IPS-15b (cell line): ENCODE data around the gene WDPCP.

Source experiments
- H3K27me3 ChIP-seq: one replicate; pipeline ENCODE4 v1.6.1; 2013; ENCODE audit warnings: low read length; ENCODE audit not compliant: control insufficient read depth, insufficient read depth
- H3K36me3 ChIP-seq: one replicate; pipeline ENCODE4 v1.6.1; 2013; ENCODE audit warnings: low read length; ENCODE audit not compliant: control insufficient read depth, insufficient read depth
- H3K4me1 ChIP-seq: one replicate; pipeline ENCODE4 v1.6.1; 2013; ENCODE audit warnings: mild to moderate bottlenecking, low read length; ENCODE audit not compliant: control insufficient read depth, insufficient read depth
- H3K4me3 ChIP-seq: one replicate; pipeline ENCODE4 v1.5.1; 2013; ENCODE audit warnings: low read depth, low read length
- H3K9ac ChIP-seq: one replicate; pipeline ENCODE4 v1.6.1; 2013; ENCODE audit warnings: low read depth, mild to moderate bottlenecking, low read length
- H3K9me3 ChIP-seq: one replicate; pipeline ENCODE4 v1.6.1; 2013; ENCODE audit warnings: mild to moderate bottlenecking, low read length; ENCODE audit not compliant: control insufficient read depth, insufficient read depth

WDPCP gene

DNA sequence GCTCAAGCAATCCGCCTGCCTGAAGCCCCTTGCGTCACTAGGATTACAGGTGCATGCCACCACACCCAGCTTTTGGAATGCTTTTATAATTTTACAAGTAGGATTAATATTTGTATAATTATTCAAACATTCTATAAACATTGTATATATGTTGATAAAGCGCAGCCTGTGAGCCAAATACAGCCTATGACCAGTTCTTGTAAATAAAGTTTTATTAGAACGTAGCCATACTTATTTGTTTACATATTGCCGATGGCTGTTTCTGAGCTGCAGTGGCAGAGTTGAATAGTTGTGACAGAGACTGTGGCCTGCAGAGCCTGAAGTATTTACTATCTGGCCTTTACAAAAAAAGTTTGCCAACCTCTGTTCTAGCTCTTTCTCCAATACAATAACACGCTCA lies 305.0 kb downstream of the WDPCP start:
- no peak overlapping the region for H3K9ac ChIP-seq
- no peaks in the 10 kb centered on the region for H3K4me1 ChIP-seq
- no peak overlapping the region for H3K4me3 ChIP-seq
- no peaks in the 10 kb centered on the region for H3K9me3 ChIP-seq
- no peaks in the 10 kb centered on the region for H3K27me3 ChIP-seq
- no peaks in the 10 kb centered on the region for H3K36me3 ChIP-seq

DNA sequence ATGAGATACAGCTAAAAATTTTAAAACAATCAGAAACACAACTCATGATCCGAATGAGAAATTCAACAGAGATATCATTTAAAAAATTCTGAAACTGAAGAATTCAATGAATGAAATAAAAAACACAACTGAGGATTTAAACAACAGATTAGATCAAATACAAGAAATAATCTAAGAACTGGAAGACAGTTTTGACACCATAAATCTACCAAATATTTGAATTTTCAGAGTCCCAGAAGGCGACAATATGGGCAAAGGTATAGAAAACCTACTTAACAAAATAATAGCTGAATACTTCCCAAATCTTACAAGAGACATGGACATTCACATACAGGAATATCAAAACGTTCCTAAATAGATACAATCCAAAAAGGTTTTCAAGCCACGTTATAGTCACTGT lies 315.7 kb downstream of the WDPCP start:
- Histone ChIP-seq H3K36me3 (no peaks in the 10 kb centered on the region), H3K9ac (no peak overlapping the region), H3K27me3 (no peaks in the 10 kb centered on the region), H3K4me3 (no peak overlapping the region), H3K9me3 (peaks cover 7% of the 10 kb centered on the region), H3K4me1 (peaks cover 2% of the 10 kb centered on the region)

DNA sequence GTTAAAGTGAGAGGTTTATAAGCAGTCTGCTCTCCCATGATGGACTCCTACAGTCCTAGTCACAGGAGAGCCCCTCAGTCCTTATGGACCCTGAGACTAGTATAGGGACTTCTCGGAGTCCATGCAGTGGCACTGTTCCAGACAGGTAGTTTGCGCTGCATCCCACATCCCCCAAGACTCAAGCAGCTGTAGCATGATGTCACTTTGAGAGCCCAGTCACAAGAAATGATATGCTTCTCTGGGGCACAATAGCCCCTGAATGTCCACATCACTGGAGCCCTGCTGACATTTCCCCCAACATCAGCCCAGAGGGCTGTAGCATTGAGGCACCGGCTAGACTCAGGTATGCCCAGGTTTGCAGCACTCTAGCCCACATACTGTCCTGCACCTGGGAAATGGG lies 317.6 kb downstream of the WDPCP start:
- Histone ChIP-seq H3K4me3 (no peak overlapping the region), H3K27me3 (no peaks in the 10 kb centered on the region), H3K9ac (no peak overlapping the region), H3K4me1 (no peaks in the 10 kb centered on the region), H3K36me3 (no peaks in the 10 kb centered on the region), H3K9me3 (peaks cover 7% of the 10 kb centered on the region)

DNA sequence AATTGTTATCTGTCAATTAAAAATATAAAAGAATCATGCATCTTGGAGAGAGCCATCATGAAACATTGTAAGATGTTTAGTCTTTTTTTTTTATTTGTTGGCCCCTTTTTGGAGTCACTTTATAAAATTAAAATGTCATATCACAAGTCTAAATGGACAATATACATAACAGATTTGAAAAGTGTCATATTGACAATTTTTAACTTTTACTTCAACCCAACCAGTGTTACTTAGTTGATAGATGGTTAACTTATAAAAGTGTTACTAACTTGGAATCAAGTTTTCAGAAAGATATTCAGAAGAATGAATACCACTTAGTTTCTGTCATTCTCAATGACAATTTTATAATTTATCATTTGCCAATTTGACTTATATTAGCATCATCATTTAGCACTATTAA lies 319.3 kb downstream of the WDPCP start:
- no peak overlapping the region for H3K4me3 ChIP-seq
- H3K9ac ChIP-seq = no peak overlapping the region
- no peaks in the 10 kb centered on the region for H3K36me3 ChIP-seq
- H3K27me3 ChIP-seq = no peaks in the 10 kb centered on the region
- H3K9me3 ChIP-seq = peaks cover 7% of the 10 kb centered on the region
- no peaks in the 10 kb centered on the region for H3K4me1 ChIP-seq

DNA sequence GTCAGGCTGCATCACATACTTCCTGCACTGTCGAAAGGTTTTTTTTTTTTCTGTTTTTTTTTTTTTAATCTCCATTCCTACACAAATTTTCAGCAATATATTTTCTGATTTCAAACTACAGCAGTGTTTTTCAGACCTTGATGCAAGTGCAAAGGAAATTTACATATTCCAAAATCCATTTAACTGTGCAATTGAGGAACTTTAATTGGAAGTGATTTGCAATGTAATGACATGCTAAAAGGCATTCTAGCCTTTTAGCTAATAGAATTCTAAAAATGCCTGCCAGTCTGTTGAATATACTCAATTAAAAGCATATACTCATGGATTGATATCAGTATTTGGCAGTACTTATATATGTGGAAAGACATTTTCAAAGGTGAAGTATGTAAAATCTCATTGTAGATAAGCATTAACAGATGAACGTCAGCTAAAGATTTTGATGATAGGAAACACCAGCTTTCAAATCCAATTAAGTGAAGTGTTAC lies 327.1 kb downstream of the WDPCP start:
- H3K4me1 ChIP-seq = peaks cover 4% of the 10 kb centered on the region
- no peak overlapping the region for H3K4me3 ChIP-seq
- no peak overlapping the region for H3K9ac ChIP-seq
- no peaks in the 10 kb centered on the region for H3K36me3 ChIP-seq
- H3K9me3 ChIP-seq = no peaks in the 10 kb centered on the region
- H3K27me3 ChIP-seq = no peaks in the 10 kb centered on the region

DNA sequence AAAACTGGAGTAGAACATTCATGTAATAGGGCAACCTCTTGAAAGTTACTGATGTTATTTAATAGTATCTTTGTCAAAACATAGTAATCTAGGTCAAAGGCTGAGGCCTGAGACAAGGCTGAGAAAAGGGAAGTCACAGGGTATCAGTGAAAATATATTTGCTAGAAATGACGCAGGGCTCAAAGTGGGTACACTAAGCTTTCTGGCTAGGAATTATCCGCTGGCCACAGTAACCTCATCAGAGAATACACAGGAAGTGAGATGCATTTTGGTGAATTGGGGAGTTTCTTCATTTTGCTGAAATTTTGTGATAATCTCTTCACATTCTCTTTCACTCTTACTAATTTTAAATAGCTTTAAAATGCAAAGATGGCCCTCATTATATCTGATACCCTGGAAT lies 330.8 kb downstream of the WDPCP start:
- Histone ChIP-seq H3K36me3 (no peaks in the 10 kb centered on the region), H3K4me3 (no peak overlapping the region)

DNA sequence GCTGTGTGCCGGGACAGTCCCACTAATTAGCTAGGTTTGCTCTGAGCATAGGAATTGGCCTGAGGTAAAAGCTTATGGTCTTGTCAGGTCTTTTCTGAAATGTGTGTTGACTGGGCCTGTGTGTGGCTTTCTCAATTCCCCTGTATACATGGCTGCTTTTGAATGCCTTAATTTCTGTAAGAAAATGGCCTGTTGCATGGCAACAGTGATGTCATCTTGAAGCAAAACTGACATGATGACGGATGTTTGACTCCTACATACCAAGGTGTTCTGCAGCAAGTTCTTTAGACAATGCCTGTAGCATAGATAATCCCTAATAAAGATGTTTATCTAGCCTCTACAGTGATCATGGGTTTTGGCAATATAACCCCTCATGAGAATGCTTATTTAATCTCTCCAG lies 339.1 kb downstream of the WDPCP start:
- H3K4me3 ChIP-seq = no peak overlapping the region
- no peaks in the 10 kb centered on the region for H3K9me3 ChIP-seq
- H3K4me1 ChIP-seq = no peaks in the 10 kb centered on the region
- H3K27me3 ChIP-seq = no peaks in the 10 kb centered on the region
- H3K9ac ChIP-seq = no peak overlapping the region
- no peaks in the 10 kb centered on the region for H3K36me3 ChIP-seq

More for the DNA sequence above, 330.8 kb downstream of the WDPCP start:
- Histone ChIP-seq H3K9ac (no peak overlapping the region), H3K27me3 (no peaks in the 10 kb centered on the region), H3K9me3 (no peaks in the 10 kb centered on the region), H3K4me1 (peaks cover 4% of the 10 kb centered on the region)

DNA sequence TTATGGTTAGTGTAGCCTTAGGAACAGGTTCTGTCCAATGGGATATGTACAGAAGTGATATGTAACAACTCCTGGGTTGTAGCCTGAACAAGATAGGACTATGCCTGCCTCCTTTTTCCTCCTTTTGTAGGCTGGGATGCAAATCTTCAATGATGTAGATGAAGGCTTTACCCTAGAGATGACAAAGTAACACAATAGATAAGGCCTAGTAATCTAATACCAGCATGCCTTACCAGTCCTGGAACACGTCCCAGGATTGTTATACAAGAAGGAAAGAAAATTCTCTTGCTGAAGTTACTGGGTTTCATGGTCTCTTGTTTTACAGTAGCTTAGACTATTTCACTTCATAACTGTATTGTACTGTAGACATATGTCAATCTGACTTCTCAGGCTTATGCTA lies 345.5 kb downstream of the WDPCP start:
- no peak overlapping the region for H3K4me3 ChIP-seq
- H3K9ac ChIP-seq = no peak overlapping the region

DNA sequence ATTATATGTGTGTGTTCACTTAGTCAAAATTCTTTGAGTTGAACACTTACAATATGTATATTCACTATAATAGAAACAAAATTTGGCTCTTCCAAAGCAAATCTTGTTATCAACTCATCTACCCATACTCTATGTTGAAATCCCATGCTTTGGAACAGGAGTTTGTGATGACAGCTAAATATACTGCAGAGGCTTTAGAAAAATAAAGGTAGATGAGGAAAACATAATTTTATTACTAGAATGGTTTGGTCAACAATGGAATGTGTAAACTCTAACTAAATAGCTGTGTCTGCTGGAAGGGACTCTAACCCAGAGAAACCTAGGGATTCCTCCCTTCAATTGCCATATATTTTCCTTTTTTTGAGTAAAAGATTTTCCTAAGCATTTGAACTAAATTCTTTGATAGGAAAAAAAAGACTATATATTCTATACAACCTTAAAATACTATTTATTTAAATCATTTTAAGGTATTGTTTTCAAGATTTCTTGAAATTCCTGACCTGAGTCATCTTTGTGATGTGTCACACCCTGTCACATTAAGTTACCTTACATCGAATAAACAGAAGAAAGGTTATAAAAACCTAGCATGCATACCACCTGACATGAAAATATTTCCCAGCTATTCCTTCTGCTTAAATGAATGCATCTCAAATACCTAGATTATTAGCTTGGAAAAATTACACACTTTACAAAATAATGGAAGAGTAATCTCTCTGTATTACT lies 362.2 kb downstream of the WDPCP start:
- Histone ChIP-seq H3K9me3 (no peaks in the 10 kb centered on the region), H3K4me3 (no peak overlapping the region), H3K27me3 (no peaks in the 10 kb centered on the region), H3K9ac (no peak overlapping the region), H3K4me1 (no peaks in the 10 kb centered on the region), H3K36me3 (no peaks in the 10 kb centered on the region)

More for the DNA sequence above, 345.5 kb downstream of the WDPCP start:
- Histone ChIP-seq H3K27me3 (no peaks in the 10 kb centered on the region), H3K36me3 (no peaks in the 10 kb centered on the region), H3K4me1 (no peaks in the 10 kb centered on the region), H3K9me3 (no peaks in the 10 kb centered on the region)

DNA sequence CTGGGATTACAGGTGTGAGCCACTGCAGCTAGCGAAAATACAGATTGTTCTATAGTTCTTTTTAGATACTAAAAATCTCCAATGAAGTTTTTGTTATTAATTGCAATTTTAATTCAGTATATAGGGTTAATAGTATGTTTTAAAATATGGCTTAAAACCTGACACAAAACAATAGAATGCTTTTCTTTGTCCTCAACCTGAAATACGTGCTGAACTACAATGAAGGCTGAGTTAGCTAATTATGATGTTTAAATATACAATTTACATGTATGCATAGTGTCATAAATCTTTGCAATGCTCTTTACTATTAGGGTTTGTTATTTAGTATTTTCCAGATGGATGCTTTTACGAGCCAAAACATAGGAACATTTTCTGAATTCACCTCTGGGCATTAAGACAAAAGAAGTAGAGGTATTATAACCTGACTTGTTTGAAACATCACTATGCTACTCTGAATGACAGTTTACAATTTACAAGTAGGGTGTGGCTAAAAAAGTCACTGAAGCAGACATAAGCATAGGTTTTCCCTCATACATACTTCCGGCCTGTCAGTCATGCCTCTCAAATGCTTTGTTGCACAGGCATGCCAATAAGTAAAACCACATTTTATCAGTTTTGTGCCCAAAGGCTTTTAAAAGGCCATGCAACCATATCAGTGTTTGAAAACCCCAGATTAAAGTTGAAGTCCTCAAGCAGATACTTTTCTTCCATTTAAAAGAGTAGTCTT lies 369.3 kb downstream of the WDPCP start:
- H3K36me3 ChIP-seq = no peaks in the 10 kb centered on the region

DNA sequence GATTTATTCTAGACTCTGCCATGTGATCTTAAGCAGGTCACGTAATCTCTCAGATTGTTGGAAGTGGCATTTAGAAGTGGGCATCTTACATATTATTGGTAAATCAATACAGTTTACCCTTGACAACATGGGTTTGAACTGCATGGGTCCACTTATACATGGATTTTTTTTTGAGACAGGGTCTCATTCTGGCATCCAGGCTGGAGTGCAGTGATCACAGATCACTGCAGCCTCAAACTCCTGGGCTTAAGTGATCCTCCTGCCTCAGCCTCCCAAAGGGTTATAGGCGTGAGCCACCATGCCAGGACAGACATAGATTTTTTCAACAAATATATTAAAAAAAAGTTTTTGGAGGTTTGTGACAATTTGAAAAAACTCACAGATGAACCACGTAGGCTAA lies 393.0 kb downstream of the WDPCP start:
- no peaks in the 10 kb centered on the region for H3K27me3 ChIP-seq
- peaks cover 7% of the 10 kb centered on the region for H3K9me3 ChIP-seq
- no peak overlapping the region for H3K4me3 ChIP-seq
- H3K4me1 ChIP-seq = no peaks in the 10 kb centered on the region
- no peak overlapping the region for H3K9ac ChIP-seq
- no peaks in the 10 kb centered on the region for H3K36me3 ChIP-seq

More for the DNA sequence above, 369.3 kb downstream of the WDPCP start:
- no peak overlapping the region for H3K4me3 ChIP-seq
- no peaks in the 10 kb centered on the region for H3K4me1 ChIP-seq
- H3K27me3 ChIP-seq = no peaks in the 10 kb centered on the region
- no peaks in the 10 kb centered on the region for H3K9me3 ChIP-seq
- no peak overlapping the region for H3K9ac ChIP-seq

DNA sequence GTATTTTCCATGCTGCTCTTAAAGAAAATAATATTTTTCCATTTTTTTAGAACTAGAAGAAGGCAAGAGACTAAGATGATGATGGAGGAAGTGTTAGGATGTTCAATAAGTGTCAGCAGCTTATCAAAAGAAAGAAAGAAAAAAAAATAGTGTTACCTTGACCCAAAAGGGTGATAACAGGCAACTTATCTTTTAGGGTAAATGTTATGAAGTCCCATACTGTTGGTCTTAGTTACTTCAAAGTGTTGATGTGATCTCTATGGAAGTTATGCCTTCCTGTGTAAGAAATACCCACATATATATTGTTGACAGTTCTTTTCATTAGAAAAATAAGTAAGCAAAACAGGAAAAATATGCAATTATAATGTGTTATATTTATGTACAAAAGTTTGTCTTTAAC lies 394.1 kb downstream of the WDPCP start:
- Histone ChIP-seq H3K4me3 (no peak overlapping the region), H3K27me3 (no peaks in the 10 kb centered on the region), H3K4me1 (no peaks in the 10 kb centered on the region), H3K36me3 (no peaks in the 10 kb centered on the region), H3K9me3 (no peaks in the 10 kb centered on the region), H3K9ac (no peak overlapping the region)
